VCaP (cell line): ENCODE measurements around the gene RPS4Y2.
A peak's percentile ranks its signal among the peaks of the same experiment; 100 is the strongest.

ENCODE experiments used
- H3K27ac ChIP-seq: fragments of 450-650 bp; 2 replicates; pipeline ENCODE4 v1.5.1; 2017
- CTCF ChIP-seq: fragments of 450-650 bp; conservative IDR thresholded peaks from 2 replicates; pipeline ENCODE4 v1.5.1; 2017; ENCODE audit warnings: mild to moderate bottlenecking, moderate library complexity

The RPS4Y2 gene

GRCh38 chrY:20755808-20756207, at the start of gene RPS4Y2:
RPS4Y2 (plus strand) TSS chrY:20756108; CDS start chrY:20756164, 56 bp downstream.
- TF ChIP-seq CTCF: no peak
- H3K27ac ChIP-seq: no peak within 1 kb of the TSS

- TF ChIP-seq CTCF: no peak
- no peak overlapping the region for H3K27ac ChIP-seq
Observed at GRCh38 chrY:20714391-20714790, 41.5 kb upstream of the RPS4Y2 start.

- no peak for TF ChIP-seq CTCF
- no peak overlapping the region for H3K27ac ChIP-seq
Observed at GRCh38 chrY:20726184-20726907, 29.6 kb upstream of the RPS4Y2 start.

GRCh38 chrY:20735200-20735599, 20.7 kb upstream of the RPS4Y2 start:
- H3K27ac ChIP-seq: no peak overlapping the region

GRCh38 chrY:20739806-20740205, 16.1 kb upstream of the RPS4Y2 start:
- no peak overlapping the region for H3K27ac ChIP-seq
- no peak for TF ChIP-seq CTCF

More at GRCh38 chrY:20735200-20735599, 20.7 kb upstream of the RPS4Y2 start:
- TF ChIP-seq CTCF: no peak

GRCh38 chrY:20740609-20741008, 15.3 kb upstream of the RPS4Y2 start:
- peak; percentile 85 for TF ChIP-seq CTCF
- H3K27ac ChIP-seq: no peak overlapping the region

- no peak for TF ChIP-seq CTCF
- no peak overlapping the region for H3K27ac ChIP-seq
Observed at GRCh38 chrY:20745060-20745459, 10.8 kb upstream of the RPS4Y2 start.
